ENCODE measurements around the gene RAB3IL1. TPM values are rescaled to one million over a fixed set of nuclear protein-coding genes. Genes with fewer than 3 reads are reported as not detected.

Gene RAB3IL1
- total RNA-seq, 1 donor from 2014 or later: 1.9 TPM

DNA sequence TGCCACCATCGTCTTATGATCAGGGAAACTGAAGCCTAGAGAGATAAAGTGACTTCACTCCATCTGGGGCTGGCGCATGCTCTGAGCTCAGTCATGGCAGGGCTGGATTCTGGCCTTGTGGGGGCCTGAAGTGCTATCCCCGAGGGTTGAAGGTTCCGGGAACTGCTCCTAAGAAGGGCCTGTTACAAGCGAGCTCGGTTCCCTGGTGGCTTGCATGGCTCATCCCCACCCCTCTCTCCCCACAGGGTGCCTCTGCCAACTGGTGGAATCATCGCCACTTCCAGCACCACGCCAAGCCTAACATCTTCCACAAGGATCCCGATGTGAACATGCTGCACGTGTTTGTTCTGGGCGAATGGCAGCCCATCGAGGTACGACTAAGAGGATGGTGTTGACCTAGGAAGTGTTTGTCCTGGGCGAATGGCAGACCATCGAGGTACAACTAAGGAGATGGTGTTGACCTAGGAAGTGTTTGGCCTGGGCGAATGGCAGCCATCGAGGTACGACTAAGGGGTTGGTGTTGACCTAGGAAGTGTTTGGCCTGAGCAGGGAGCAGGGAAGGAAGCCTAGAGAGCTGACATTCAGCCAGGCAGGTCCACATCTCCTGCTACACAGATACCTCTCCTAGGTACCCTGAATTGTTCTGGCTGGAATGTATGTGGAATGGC, 69.3 kb downstream of the RAB3IL1 start:
- no peak for DNase-seq (ENCODE audit: low read depth in 2 of 2)

Other genes with a start within 250 kb of the RAB3IL1 start
- gene DAGLA, start 237.2 kb downstream of the RAB3IL1 start, total RNA-seq: 1.7 and 3.2 TPM in 2 replicates
- 0.25 and 0.26 TPM in 2 replicates for gene MYRF, start 164.9 kb downstream of the RAB3IL1 start, total RNA-seq
- gene TMEM258, start 125.0 kb downstream of the RAB3IL1 start, total RNA-seq: 93.4 and 124 TPM in 2 replicates
- gene FEN1, start 124.7 kb downstream of the RAB3IL1 start, total RNA-seq: 20.0 and 30.8 TPM in 2 replicates
- gene FADS1, start 100.6 kb downstream of the RAB3IL1 start, total RNA-seq: 22.3 and 39.3 TPM in 2 replicates
- gene FADS2, start 89.3 kb downstream of the RAB3IL1 start, total RNA-seq: 57.7 and 114 TPM in 2 replicates
- 77.4 and 90.9 TPM in 2 replicates for gene FADS3, start 26.0 kb downstream of the RAB3IL1 start, total RNA-seq
- under 0.01 and 0.13 TPM in 2 replicates for gene BEST1, start 32.8 kb upstream of the RAB3IL1 start, total RNA-seq
- gene FTH1, start 50.1 kb upstream of the RAB3IL1 start, total RNA-seq: 393 and 1,287 TPM in 2 replicates
- gene INCENP, start 206.4 kb upstream of the RAB3IL1 start, total RNA-seq: 17.7 and 25.9 TPM in 2 replicates